HG02973 (cell line): Measurements from ENCODE around the gene ZNF423.

ENCODE experiments used
- ATAC-seq: cut with Tn5 transposase; IDR thresholded peaks from one replicate; pipeline ENCODE4 v1.9.1; 2021; ENCODE audit warnings: moderate library complexity; ENCODE audit not compliant: unreplicated experiment

The ZNF423 gene

DNA sequence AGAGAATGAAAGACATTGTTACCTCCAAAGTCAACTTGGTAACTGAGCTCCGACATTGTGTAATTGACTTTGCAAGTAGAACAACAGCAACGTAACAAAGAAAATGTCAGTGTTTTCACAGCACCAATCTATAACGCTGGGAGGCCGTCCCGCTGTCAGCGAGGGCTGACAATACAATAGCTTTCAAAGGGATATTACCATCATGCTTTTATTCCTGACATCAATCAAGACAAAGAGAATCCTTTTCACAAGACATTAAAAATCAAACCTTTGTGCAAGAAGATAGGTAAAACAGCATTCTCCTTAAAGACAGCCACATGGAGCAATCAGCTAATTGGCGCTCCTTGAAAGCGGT, 6.2 kb downstream of the ZNF423 start:
- no peak for ATAC-seq

- ATAC-seq = no peak
These were observed 6.7 kb downstream of the ZNF423 start for GRCh38 chr16:49849037-49849753.

- ATAC-seq = no peak
These were observed 7.4 kb downstream of the ZNF423 start for GRCh38 chr16:49848530-49848929.

- ATAC-seq = no peak
These were observed 9.1 kb downstream of the ZNF423 start for GRCh38 chr16:49846800-49847199.

GRCh38 chr16:49844359-49844758, 11.6 kb downstream of the ZNF423 start:
- no peak for ATAC-seq

- ATAC-seq = no peak
These were observed 12.2 kb downstream of the ZNF423 start for GRCh38 chr16:49843758-49844157.

GRCh38 chr16:49842972-49843371, 12.9 kb downstream of the ZNF423 start:
- no peak for ATAC-seq

DNA sequence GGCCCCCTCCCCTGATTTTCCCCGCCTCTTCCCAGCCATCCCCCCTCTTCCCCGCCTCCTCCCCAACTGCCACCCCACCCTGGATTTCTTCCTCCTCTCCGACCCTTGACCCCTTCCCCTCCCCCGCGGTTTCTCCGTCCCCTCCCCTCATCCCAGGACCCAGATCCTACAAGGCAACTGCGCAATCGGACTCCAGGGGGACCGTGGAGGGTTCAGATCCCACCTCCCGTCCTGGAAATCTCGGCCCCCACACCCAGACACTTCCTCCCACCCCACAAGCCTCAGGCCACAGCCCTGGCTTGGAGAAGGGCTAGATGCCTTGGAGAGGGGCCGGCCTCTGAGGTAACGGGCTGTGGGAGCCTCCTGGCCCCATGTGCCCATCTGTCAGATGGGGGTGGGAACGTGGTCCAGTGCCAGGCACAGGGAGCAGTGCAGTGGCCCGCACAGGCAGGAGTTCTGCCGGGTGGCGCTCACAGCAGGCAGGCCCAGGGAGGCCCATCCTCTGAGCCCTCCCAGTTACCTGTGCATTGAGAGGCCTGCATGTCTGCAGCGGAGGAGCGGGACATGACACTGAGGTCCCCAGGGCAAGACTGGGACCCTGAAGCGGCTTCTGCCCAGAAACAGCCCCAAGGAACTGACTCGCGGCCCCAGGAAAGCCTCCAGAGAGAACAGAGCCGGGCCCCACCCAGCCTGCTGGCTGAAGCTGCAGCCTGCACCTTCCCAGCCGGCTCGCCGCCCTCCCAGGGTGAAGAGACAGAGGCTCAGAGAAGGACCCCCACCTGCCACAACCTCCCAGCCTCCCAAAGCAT, 16.7 kb downstream of the ZNF423 start:
- ATAC-seq = no peak

DNA sequence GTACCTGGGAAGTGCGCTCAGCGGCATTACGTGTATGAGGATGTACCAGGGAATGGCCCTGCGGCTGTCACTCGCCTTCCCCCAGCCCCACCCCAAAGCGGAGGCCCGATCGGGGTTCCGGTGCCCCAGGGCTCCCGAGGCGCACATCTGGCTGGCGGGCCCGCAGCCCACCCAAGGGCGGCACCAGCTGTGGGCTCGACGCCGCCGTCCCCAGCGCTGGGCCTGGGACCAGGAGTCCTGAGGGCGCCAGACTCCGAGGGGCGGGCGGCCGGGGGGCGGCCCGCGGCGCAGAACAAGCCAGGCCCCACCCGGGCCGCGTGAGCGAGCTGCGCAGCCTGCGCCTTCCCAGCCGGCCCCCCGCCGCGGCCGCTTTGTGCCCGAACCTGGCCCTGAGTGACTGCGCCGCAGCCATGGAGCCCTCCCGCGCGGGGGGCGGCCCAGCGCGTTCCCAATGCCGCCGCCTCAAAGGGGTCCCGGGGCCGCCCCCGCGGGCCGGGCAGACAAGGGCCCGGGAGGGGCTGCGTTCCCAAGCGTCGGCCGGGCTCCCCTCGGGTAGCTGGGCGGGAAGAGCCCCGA, 17.4 kb downstream of the ZNF423 start:
- no peak for ATAC-seq

DNA sequence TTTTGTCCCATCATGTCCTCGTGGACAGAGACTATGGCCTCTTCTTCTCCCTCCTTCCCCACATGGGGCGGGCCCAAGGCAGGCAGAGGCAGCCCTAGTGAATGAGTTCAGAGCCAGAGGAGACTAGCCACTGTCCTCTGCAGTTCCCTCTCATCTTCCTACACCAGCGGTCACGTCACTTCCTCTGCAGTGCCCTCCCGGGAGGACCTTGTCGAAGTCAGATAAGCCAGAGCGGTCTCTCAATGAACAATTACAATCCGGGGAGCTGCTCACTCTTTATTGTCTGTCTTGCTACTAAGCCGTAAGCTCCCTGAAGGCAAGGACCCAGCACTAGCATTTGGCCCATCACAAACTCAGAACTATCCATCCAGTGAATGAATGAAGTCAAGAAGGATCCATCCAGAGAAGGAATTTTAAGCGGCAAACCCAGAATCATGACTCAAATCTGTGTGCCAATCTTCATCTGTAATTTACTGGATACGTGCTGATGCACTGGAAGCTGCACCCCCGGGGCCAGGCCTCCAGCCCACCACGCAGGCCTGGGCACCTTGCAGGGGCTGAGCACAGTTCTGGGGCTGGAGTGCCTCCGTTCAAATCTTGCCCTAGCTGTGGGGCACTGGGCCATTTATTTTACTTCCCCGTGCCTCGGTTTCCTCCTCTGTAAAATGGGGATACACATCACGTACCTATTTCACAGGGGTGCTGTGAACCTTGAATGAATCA, 18.1 kb downstream of the ZNF423 start:
- ATAC-seq = no peak

- ATAC-seq = no peak
These were observed 19.2 kb downstream of the ZNF423 start for GRCh38 chr16:49836668-49837067.

DNA sequence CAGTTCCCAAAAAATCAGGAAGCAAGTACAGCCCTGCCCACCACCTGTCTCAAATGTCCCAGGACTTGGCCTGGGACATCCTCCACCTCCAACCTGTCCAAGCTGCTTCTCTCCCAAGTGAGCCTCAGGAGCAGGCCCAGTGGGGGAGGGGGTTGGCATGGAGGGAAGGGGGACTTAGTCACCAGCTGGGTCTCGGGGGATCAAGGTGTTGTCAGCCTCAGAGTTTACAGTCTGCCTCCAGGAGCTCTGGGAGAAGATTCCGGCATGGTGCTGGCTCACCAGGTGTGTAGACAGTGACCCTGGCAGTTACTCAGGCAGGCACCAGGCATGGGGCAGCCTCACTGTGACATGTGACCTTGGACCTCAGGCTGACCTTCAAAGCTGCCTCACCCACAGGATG, 19.7 kb downstream of the ZNF423 start:
- no peak for ATAC-seq

DNA sequence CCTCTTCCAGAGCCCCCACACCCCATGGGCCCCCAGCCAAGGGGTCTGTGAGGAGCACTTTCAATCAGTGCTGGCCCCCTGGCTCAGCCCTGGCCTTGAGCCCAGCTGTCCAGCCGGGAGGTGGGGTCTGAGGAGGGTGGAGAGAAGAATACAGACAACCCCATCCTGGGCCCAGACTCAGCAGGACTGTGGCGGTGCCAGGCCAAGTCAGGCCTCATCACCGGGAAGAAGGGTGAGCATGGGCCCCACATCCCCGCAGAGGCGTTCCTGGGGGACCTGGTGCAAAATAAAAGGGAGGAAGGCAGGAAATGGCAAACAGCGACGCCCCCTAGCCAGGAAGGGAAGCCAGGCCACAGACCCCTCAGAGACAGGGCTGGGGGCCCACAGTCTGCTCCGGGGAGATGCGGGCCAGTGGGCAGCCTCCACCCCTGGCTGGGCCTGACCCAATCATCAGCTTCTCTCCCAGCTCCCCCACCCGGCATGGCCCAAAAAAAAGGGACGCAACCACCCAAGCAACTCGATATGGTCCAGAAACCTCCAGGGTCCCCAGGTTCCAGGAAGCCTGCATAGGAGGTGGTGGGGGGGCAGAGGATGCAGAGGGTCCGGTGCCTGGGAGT, 20.6 kb downstream of the ZNF423 start:
- ATAC-seq = no peak

DNA sequence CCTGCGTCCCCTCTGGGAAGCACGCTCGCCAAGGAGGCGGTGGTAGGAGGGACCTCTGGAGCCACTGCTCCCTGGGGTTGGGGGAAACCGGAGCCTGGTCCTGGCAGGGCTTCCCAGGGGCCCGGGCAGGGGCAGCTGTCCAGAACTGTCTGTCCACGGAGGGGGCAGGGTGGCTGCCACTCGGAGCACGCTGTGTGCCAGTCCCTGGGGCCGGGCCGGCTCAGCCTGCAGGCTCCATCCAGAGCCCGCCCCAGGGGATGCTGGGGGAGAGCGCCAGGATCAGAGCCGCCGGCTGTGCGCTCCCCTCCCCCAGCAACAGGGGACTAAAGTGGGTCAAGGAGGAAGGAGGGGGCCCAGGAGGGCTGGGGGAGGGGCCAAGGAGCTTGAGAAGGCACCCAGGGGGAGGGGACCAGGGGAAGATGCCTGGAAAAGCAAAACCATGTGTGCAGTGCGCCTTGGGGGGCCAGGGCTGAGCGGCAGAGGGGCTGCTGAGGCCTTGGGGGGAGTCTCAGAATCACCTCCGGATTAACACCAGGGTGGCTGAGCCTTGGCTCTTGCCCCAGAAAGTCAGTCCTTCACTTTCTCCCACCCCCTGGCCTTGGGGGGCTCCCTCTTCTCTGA, 21.3 kb downstream of the ZNF423 start:
- ATAC-seq = no peak

DNA sequence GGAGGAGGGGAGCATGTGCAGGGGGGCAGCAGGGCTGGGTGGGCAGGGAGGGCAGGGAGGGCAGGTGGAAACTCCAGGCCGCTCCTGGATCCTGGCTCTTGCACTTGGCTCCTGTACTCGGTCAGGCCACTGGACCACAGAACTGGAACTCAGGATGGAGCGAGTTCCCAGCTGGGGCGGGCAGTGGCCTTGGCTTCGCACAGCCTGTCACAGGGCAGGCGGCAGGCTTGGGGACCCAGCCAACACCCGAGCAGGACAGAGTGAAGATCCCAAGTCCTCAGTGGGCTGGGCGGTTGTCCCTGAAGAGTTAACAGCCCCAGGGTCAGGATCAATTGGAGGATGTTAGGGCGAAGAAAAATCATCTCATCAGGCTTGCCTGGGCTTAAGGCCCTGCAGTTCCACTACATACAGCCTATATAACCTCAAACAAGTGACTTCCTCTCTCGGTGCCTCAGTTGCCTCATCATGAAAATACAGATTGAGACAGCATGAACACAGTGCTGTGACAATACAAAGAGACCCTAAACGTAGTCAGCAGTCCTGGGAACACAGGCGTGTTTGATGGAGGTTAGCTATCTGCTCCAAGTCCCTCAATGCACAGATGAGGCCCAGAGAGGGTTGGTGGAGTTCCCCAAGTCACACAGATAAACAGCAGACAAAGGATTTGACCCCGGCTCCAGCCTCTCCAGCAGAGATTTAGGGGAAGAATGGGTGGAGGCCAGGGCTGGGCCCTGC, 21.9 kb downstream of the ZNF423 start:
- no peak for ATAC-seq

GRCh38 chr16:49833085-49833484, 22.8 kb downstream of the ZNF423 start:
- ATAC-seq = no peak

DNA sequence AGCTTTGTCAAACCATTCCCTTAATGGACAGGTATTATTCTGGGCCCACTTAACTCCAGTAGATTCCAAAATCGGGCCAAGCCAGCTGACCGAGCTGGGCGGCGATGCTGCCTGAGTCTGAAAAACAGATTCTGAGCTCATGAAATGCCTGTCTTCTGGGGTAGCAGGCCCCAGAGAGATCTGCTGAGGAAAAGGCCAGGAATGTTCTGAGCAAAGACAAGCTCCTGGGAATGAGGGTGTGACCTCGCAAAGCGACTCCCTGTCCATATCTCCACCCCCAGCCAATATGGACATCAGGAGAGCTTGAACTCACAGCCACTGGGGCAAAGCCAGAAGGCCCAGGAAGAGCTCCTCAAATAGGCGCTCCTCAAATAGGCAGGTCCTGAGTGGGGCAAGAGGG, 23.7 kb downstream of the ZNF423 start:
- no peak for ATAC-seq

- no peak for ATAC-seq
These were observed 25.0 kb downstream of the ZNF423 start for GRCh38 chr16:49830873-49831272.

DNA sequence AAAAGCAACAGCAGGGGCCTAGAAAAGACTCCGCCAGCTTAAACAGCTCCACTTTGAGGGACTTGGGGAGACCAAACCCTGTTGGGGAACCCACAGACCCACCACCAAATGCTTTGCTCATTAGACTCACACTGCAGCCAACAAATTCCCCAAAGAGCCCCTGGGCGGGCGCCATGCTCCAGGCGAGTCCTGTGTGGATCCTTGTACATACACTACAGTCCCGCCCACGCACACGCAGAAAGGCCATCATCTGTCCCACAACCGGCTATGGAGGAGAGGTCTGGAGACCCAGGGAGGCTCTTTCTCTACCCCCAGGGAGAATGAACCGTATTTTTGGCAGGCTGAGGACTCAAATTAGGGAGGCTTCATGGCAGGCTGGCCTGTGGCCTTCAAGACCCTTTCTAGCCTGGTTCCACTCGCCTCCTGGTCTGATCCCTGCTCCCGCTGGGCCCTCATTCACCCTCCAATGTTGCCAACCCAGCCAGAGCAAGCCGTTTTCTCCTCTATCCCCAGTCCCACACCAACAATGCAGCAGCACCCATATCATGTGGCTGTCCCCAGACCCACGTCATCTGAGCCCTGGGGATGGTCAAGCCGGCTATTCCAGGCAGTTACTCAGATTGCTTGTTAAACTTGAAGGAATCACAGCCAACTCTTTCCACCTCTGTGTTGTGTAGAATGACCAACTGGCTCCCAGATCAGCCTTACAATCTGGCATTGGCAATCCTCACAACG, 27.2 kb downstream of the ZNF423 start:
- ATAC-seq = no peak
